ENCODE measurements around the gene TRIM13.
"Not testable (repeated sequence)": the region's sequence is repeated elsewhere in the genome, so short reads cannot be mapped to it uniquely, and the experiment has no call there.

The TRIM13 gene

DNA sequence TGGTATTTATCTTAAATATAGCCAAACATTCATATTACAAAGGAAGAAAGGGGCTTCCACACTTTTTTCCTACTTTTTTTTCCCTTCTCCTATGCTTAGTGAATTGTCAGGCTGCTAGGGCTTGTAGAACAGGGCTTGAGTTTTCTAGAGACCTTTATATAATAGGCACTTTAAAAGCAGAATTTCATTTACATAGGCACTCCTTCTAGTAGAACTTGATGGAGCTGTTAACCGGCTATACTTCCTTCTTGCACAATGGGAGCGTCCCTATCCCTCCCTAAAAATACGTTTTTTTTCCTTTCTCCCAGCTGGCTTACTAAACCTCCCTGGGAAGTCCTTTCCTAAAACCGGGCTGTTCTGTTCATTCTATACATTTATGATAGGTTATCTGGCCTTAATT lies 1.1 kb downstream of the TRIM13 start:
- no peak for DNase-seq

DNA sequence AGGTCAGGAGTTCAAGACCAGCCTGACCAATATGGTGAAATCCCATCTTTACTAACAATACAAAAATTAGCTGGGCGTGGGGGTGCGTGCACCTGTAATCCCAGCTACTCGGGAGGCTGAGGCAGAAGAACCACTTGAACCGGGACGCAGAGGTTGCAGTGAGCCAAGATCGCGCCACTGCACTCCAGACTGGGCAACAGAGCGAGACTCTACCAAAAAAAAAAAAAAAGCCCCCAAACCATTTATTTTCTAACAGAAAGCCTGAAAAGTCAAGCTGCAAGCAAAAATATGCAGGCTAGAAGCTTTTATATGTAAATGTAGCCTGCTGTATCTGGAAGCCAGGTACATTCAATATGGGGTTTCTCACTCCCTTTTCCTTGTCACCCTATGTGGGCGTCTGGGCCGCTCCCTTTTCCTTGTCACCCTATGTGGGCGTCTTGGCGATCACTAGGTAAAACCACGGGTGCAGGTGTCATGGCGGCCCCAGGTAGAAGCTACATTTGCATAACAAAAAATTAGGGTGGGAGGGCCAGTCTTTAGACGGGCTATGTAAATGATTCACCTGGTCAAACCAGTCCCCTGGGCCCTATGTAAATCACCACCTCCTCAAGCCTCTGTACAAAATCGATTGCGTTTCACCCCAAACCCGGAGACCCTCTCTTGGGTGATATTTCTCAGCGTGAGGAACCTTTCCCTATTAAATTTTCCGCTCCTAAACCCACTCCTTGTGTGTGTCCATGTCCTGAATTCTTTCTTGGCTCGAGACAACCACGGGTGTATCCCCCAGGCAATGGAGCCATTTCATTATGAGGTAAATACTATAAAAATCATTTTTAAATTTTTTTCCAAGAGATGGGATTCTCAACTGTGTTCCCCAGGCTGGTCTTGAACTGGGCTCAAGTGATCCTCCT lies 2.1 kb downstream of the TRIM13 start:
- no peak for DNase-seq

DNA sequence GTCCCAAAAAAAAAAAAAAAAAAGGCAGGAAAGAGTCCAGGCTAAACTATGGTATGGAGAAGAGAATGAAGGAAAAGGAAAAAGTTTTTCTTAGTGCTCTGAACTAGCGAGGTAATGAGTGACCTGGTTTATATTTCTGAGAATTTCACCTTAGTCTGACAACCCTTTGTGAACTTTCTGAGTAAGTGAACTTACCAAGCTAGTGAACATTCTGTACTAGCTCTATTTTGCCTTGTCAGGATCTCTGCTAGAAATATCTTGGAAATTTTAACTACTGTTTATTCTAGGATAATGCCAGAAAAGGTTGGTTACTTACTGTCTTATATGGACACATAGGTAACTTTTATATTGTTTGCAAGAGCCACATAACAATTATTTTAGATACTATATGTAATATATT lies 4.4 kb downstream of the TRIM13 start:
- no peak for DNase-seq

DNA sequence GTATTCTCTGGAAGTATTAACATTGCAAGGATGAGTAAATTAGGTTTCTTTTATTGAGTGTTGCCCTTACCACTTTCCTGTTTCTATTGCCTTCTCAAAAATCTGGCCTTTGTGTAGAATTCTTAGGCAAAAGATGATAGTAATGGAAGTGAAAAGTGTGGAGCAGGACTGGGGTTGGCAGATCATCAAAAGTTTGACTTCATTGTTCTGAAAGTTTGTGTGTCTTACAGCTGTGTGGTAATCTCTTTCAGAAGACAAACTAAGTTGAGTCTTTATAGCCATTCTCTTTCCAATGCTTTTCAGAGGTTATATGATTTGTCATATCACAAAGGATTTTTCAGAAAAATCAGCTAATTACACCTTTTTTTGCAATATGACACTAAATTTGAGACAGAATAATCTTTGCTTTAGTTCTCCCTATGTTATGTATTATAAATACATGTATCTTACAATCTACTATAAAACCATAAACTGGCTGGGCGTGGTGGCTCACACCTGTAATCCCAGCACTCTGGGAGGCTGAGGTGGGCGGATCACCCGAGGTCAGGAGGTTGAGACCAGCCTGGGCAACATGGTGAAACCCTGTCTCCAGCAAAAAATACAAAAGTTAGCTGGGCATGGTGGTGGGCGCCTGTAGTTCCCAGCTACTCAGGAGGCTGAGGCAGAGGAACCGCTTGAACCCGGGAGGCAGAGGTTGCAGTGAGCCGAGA lies 9.7 kb downstream of the TRIM13 start:
- DNase-seq: no peak

DNA sequence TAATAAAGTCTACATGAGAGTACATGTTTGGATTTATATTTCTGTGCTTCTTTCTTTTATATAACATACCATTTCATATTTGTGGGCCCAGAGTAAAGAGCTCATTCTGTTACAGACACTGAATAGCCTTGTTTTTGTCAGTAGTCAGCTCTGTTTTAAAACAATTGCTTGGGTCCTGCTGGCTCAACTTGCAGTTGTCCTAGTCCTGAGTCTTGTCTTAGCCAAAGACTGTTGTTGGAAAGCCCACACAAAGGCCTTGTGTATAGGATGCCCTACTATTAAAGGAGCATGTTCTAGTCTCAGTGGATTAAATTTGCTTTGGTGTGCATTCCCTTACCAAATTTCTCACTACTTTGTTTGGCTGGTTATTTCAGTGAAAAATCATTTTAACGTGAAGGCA lies 14.6 kb downstream of the TRIM13 start:
- DNase-seq: no peak

DNA sequence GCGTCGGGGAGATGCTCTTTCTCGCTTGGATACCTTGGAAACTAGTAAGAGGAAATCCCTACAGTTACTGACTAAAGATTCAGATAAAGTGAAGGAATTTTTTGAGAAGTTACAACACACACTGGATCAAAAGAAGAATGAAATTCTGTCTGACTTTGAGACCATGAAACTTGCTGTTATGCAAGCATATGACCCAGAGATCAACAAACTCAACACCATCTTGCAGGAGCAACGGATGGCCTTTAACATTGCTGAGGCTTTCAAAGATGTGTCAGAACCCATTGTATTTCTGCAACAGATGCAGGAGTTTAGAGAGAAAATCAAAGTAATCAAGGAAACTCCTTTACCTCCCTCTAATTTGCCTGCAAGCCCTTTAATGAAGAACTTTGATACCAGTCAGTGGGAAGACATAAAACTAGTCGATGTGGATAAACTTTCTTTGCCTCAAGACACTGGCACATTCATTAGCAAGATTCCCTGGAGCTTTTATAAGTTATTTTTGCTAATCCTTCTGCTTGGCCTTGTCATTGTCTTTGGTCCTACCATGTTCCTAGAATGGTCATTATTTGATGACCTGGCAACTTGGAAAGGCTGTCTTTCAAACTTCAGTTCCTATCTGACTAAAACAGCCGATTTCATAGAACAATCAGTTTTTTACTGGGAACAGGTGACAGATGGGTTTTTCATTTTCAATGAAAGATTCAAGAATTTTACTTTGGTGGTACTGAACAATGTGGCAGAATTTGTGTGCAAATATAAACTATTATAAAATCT lies 15.7 kb downstream of the TRIM13 start:
- no peak for DNase-seq

DNA sequence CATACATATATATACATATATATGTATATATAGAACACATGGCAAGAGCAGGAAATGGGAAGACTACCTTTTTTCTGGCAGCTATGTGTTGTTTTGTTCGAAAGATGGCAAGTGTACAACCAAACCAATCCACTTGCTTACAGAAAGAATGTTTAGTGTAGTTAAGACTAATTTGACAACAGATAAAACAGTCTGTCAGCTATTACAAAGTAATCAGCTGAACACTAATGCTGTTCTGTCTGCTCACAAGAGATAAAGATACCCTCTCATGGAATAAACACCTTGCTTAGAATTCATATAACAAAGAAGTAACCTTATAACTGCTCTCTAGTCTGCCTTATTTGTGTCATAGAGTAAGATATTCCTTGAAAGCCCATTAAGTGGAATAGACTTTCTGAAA lies 17.5 kb downstream of the TRIM13 start:
- DNase-seq: no peak

DNA sequence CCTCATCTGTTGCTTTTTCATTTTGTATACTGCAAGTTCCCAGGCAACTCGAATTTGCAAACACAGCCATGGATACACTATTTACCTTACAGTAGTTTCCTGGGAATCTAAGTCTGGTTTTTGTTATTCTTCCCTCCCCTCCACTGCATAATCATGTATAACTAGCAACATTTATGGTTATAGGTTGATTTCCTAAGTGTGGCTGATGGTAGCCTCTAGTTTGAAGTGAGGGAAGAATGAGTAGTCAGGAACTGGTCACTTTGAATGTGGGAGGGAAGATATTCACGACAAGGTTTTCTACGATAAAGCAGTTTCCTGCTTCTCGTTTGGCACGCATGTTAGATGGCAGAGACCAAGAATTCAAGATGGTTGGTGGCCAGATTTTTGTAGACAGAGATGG lies 18.4 kb downstream of the TRIM13 start, which contains the start of gene KCNRG:
TSS of gene KCNRG (plus strand) at position 187 of the 400 bp plus-strand sequence. CDS start at position 237, 50 bp downstream.
- DNase-seq: no peak

DNA sequence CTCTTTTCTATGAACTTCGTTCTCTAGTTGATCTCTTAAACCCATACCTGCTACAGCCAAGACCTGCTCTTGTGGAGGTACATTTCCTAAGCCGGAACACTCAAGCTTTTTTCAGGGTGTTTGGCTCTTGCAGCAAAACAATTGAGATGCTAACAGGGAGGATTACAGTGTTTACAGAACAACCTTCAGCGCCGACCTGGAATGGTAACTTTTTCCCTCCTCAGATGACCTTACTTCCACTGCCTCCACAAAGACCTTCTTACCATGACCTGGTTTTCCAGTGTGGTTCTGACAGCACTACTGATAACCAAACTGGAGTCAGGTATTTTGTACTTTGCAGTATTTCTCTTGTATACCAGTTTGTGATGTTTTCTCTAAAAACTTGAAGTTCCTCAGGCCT lies 18.9 kb downstream of the TRIM13 start:
- no peak for DNase-seq

DNA sequence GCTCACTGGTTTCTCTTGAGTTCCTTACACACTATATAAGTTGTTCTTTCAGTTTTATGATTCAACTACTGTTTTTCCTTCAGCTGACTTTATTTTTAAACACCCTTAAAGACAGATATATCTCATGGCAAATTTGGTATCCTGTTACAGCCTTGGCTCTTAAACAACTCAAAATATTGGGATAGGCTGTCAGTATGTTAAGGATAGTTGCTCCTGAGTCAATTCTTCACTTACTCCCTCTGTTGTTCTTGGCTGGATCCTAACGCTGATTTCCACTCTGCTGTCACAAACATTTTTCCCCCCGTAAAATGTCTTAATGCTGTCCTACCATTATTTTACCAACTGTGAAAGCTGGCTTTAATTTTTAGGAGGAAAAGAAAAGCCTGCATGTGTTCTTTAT lies 19.6 kb downstream of the TRIM13 start:
- DNase-seq: no peak

DNA sequence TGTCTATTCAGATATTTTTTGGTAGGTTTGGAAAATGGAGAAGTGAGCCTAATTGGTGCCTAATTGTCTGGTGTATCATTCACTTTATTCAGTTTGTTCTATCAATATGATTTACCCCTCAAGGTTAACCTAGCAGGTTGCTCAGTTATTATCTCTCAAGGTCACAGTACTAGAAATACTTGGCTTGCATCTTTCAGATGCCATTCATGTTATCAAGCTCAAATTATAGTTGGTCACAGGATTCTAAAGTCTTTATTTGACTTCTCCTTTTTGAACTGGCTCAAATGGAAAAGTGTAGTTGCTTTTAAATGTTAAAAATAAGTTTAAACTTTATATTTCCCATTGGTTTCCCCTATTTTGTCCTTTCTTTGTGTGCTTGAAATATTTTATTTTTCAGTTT lies 21.0 kb downstream of the TRIM13 start:
- no peak for DNase-seq

DNA sequence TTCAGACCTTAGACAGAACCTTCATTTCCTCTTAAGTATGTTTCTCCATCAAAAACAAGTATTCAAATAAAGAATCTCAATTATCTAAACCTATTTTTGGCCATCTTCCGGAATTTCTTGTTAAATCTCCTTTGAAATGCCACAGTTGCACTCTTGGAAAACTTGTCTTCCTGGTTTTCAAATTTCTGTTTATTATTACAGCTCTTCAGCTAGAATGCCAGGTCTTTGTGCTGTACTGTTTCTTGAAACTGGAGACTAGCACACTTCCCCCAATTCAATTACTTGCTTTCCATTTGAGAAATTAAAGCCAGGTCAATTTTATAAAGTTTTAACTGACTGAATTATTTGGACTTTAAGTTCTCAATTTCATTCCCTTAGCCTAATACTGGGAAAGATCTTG lies 28.6 kb downstream of the TRIM13 start:
- DNase-seq: no peak

DNA sequence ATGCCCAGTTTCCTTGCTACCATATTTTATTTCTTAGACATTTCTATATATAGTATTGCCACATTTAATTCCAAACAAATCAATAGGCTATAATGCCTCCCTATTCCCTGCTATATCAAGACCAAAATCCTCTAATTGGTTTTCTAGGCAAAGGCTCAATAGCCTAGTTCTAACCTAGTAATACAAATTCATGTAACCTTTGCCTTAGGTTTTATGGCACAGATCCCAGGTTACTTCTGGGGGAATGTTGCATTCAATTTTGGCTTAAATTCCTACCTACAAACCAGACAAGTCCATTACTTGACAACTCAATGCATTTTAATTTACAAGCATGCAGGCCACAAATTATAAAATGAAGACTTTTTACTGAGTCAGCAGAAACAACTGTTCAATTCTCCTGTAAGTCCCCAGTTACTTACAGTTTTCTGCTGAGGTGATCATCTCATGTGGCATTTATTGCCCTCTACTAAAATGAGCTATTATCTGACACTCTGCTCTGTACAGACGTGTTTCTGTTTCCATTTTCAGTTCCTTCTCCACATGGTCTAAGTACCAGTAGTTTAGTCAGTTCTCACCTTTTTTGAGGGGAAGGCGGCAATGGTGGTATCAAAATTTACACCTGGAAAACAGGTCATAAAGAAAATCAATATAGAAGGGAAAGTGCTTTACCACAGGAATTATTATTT lies 30.1 kb downstream of the TRIM13 start:
- DNase-seq: no peak

DNA sequence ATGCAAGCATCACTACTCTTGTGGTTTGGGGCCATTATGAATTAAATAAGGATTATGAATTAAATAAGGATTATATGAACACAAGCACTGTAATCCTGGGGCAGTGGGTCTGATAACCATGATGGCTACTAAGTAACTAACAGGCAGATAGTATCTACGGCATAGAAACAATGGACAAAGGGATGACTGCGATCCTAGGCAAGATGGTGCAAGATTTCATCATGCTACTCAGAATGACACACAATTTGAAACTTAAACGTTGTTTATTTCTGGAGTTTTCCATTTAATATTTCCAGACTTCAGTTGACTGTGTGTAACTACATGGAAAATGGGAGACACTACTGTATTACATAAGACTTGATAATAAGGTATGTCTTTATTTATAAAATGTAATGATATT lies 33.5 kb downstream of the TRIM13 start:
- no peak for DNase-seq

DNA sequence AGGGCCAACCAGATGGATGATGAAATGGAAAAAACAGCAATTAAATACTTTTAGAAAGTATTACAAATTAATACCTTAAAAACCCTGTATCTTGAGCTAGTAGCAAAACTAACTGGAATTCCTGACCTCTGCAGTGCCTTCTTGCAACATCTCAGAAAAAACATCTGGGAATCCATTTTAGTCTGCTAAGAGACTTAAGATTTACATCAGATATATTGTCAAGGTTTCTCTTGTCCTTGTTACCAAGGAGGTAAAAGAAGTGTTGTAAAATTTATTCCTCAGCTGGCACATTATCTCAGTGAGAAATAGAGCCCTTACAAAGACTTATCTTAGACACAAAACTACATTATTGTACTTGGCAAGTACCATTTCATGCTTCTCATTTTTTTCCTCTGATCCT lies 36.9 kb downstream of the TRIM13 start:
- DNase-seq: no peak

DNA sequence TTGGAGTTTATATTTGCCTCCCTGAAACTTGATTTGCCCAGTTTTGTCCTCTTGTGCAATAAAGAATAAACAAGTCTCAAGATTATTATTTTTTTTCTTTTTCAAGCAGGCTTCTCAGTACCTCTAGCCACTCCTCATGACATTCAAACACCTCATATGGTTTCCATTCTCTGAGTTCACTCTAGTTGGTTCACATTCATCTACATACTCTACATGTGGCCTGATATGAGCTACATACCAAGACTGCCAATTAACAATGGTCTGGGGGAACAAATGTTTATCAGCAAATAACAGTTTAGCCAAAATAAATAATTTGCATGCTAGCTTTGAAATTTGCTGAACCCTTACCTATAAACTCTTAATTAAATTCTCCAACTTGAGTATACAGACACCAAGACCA lies 40.9 kb downstream of the TRIM13 start:
- DNase-seq: no peak

DNA sequence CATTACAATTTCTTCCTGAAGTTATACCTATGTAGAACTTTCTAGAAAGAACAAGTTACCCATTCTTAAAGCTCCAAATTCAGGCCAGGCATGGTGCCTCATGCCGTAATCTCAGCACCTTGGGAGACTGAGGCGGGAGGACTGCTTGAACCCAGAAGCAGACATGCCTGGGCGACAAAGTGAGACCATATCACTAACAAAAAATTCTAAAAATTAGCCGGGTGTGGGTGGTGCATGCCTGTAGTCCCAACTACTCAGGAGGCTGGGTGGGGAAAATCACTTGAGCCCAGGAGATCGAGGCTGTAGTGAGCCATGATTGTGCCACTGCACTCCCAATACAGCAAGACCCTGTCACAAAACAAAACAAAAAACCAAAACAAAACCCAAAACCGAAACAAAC lies 41.4 kb downstream of the TRIM13 start:
- DNase-seq: no peak

DNA sequence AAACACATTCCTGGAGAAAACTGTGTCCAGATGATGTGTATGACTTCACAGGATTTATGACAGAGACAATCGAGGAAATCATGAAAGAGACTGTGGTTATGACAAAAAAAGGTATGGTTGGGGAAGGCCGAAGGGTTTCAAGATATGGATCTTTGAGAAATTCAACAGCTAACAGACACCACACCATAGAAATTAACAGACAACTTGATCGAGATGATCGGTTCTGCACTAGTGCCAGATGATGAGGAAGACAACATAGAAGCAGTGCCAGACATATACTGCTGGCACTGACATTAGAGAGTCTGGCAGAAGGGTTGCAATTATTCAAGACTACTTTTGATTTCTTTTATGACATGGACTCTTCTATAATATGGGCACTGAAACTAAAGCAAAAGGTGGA lies 55.6 kb downstream of the TRIM13 start:
- DNase-seq: no peak

DNA sequence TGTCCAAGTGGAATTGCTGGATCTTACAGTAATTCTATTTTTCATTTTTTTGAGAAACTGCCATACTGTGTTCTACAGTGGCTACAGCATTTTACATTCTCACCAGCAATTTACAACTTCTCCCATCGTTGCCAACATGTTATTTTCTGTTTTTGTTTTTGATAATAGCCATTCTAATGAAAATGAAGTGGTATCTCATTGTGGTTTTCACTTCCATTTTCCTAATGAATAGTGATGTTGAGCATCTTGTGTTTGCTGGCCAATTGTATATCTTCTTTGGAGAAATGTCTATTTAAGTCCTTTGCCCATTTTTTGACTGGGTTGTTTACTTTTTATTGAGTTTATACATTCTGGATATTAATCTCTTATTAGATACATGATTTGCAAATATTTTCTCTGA lies 57.0 kb downstream of the TRIM13 start:
- DNase-seq: no peak

DNA sequence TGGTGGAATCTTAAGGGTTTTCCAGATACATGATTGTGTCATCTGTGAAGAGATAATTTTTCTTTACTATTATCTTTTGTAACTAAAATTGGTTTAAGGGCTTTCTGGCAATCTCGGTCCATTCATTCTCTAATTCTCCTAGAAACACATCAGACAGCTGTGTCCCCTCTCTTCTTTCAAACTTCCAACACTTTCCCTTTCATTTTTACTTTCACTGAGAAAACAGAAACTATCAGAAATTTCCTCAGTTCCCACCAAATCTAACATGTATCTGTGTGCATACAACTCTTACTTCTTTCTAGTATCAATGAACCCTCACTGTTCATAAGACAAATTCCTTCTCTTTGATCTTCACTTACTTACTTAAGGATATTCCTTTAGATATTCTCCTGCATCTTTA lies 58.6 kb downstream of the TRIM13 start:
- no peak for DNase-seq

DNA sequence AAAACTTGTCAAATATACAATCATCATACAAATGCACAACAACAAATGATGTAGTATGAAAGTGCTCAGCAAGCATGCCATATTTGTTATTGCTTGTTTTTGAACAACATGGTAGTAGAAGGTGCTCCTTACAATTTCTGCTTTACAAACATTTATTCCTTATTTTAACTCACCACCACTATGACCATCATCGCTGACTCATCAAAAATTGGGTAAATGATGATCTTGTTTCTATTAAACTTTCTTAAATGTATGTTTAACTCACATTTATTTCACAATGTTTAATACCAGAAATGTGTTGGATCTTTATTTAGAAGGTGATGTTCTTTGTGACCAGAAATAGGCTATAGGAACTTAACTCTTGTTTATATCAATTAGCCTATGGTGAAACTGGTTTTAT lies 63.9 kb downstream of the TRIM13 start:
- DNase-seq: no peak

DNA sequence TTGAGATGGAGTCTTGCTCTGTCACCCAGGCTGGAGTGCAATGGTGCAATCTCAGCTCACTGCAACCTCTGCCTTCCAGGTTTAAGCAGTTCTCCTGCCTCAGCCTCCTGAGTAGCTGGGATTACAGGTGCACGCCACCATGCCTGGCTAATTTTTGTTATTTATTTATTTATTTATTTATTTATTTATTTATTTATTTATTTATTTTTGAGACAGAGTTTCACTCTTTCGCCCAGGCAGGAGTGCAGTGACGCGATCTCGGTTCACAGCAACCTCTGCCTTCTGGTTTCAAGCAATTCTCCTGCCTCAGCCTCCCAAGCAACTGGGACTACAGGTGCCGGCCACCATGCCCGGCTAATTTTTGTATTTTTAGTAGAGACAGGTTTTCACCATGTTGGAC lies 65.5 kb downstream of the TRIM13 start:
- not testable (repeated sequence) for DNase-seq

DNA sequence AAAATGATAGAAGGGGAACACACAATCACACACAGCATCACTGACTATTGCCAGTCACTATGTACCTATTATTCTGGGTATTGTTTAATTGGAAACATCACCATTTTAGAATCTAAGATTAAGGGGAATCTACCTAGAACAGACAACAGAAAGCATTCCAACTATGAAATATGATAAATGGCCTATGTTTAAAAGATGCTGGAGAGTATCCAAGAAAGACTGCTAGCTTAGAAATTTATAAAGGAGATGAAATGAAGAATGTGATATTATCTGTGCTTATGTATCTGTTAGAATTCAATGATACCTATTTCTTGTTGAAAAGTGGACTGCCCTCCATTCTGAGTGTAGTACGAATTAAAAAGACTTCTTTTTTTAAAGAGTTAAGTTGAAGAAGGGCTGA lies 68.9 kb downstream of the TRIM13 start:
- DNase-seq: no peak

Data from NCI-H1436 treated with DMSO at 0.1 percent for 48 hours (cell line).